ENCODE results near the gene VPS9D1.

Gene VPS9D1

DNA sequence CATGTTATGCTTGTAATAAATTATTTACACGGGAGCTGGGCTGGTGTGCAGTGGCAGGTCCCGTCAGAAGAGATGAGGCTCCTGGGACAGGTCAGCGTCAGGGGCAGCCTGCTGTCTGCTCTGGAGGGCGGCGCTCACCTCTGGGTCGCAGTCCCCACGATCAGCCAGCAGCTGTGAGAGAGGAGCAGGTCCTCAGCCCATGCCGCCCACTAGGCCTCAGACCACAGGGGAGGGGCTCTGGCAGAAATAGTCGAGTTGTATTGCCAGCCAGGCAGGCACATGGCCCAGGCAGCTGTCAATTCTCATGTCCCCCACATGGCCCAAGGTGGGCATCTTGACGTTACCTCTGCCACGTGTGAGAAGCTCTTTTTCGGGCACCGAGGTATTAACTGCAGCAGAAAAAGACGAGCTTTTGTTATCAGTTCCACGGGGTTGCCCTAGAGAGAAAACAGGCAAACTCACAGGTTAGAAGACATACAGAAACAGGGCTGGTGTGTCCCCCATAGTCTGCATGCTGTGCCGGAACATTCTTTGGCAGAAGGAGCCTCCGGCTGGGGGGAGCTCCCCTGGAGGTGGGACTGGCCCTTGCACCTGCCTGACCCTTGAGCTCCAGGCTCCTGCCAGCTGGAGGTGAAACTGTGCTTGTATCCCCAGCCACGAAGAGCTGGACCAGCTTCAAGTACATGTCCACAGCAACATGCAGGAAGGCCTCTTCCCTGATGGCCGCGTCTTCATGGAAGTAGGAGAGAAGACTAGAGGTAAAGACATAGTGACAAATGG lies 18.0 kb upstream of the VPS9D1 start:
- Mint-ChIP-seq H3K36me3 (ENCODE audit: low read depth) (peaks cover 79% of the 10 kb centered on the region), H3K4me1 (ENCODE audit: low read depth) (peaks cover 24% of the 10 kb centered on the region), H3K9me3 (no peaks in the 10 kb centered on the region), H3K27ac (peak overlapping the region; percentile 41), H3K4me3 (no peak overlapping the region), H3K27me3 (no peaks in the 10 kb centered on the region)

DNA sequence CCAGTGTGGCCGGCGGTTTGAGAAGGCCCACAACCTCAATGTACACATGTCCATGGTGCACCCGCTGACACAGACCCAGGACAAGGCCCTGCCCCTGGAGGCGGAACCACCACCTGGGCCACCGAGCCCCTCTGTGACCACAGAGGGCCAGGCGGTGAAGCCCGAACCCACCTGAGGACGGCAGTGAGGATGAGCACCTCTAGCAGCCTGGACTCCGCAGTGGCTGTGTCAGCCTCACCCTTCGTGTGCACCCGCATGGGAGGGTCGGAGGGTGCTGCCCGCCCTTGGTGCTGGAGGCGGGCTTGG lies 17.3 kb upstream of the VPS9D1 start:
- Mint-ChIP-seq H3K4me3 (no peak overlapping the region), H3K4me1 (ENCODE audit: low read depth) (peaks cover 20% of the 10 kb centered on the region), H3K9me3 (no peaks in the 10 kb centered on the region), H3K27ac (peak overlapping the region; percentile 72), H3K36me3 (ENCODE audit: low read depth) (peaks cover 79% of the 10 kb centered on the region), H3K27me3 (no peaks in the 10 kb centered on the region)

DNA sequence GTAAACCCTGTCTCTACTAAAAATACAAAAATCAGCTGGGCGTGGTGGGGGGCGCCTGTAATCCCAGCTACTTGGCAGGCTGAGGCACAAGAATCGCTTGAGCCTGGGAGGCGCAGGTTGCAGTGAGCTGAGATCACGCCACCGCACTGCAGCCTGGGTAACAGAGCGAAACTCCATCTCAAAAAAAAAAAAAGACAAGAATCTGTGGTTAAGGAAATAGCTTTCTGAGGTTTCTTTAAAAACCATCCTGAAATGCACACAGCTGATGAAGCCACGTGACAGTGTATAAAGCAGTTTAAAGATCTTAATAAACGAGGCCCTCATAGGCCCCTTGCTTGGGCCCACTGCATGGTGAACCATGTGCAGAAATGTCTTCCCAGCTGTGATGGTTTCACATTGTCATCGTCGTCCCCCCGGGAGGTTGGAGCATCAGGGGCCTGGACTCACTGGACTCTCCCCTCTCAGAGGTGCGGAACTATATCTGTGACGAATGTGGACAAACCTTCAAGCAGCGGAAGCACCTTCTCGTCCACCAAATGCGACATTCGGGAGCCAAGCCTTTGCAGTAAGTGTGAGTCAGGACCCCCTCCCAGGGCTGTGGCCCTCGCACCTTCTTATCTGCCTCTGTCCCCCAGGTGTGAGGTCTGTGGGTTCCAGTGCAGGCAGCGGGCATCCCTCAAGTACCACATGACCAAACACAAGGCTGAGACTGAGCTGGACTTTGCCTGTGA lies 16.8 kb upstream of the VPS9D1 start:
- no peak overlapping the region for H3K4me3 Mint-ChIP-seq
- H3K27me3 Mint-ChIP-seq = no peaks in the 10 kb centered on the region
- no peaks in the 10 kb centered on the region for H3K9me3 Mint-ChIP-seq
- H3K36me3 Mint-ChIP-seq (ENCODE audit: low read depth) = peaks cover 76% of the 10 kb centered on the region
- H3K4me1 Mint-ChIP-seq (ENCODE audit: low read depth) = peaks cover 20% of the 10 kb centered on the region
- peak overlapping the region; percentile 72 for H3K27ac Mint-ChIP-seq

DNA sequence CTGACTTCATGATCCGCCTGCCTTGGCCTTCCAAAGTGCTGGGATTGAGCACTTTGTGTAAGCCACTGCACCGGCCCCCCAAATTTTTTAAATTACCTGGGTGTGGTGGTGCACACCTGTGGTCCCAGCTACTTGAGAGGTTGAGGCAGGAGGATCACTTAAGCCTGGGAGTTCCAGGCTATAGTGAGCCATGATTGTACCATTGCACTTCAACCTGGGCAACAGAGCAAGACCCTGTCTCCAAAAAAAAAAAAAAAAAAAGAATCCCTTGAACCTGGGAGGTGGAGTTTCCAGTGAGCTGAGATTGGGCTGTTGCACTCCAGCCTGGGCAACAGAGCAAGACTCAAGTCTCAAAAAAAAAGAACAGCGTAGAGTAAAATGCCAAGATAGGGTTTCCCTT lies 15.9 kb upstream of the VPS9D1 start:
- H3K4me1 Mint-ChIP-seq (ENCODE audit: low read depth) = peaks cover 24% of the 10 kb centered on the region
- H3K9me3 Mint-ChIP-seq = no peaks in the 10 kb centered on the region
- H3K27ac Mint-ChIP-seq = peak overlapping the region; percentile 72
- H3K36me3 Mint-ChIP-seq (ENCODE audit: low read depth) = peaks cover 80% of the 10 kb centered on the region
- no peak overlapping the region for H3K4me3 Mint-ChIP-seq
- no peaks in the 10 kb centered on the region for H3K27me3 Mint-ChIP-seq

DNA sequence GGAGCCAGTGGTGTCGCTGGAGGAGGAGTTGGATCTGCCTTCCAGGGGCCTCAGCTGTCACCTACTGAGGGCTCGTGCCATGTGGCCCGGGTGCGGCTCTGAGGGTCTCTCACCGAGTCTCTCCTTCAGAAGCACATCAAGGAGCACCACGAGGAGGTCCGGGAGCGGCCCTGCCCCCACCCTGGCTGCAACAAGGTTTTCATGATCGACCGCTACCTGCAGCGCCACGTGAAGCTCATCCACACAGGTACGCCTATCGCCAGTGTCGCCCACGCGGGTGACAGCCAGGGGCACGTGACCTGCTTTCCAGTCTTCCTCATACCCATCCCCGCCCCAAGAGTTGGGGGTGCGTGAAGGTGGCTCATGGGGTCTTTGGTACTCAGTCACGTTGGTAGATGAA lies 13.1 kb upstream of the VPS9D1 start:
- Mint-ChIP-seq H3K27me3 (no peaks in the 10 kb centered on the region), H3K4me3 (no peak overlapping the region), H3K4me1 (ENCODE audit: low read depth) (peaks cover 25% of the 10 kb centered on the region), H3K9me3 (no peaks in the 10 kb centered on the region), H3K27ac (no peak overlapping the region), H3K36me3 (ENCODE audit: low read depth) (peaks cover 77% of the 10 kb centered on the region)

DNA sequence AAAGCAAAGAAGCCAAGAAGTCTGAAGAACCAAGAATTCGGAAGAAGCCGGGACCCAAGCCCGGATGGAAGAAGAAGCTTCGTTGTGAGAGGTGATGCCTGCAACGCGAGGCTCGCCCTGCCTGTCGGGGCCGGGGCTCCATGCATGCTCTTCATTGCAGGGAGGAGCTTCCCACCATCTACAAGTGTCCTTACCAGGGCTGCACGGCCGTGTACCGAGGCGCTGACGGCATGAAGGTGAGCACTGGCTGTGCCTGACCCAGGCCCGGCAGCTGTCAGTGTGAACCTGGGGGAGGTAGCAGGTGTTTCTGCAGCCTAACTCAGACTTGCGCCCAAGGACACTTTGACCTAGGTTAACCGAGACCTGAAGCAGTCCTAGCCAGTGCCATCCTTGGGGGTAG lies 12.6 kb upstream of the VPS9D1 start:
- peaks cover 25% of the 10 kb centered on the region for H3K4me1 Mint-ChIP-seq (ENCODE audit: low read depth)
- H3K36me3 Mint-ChIP-seq (ENCODE audit: low read depth) = peaks cover 76% of the 10 kb centered on the region
- no peak overlapping the region for H3K27ac Mint-ChIP-seq
- H3K9me3 Mint-ChIP-seq = no peaks in the 10 kb centered on the region
- no peak overlapping the region for H3K4me3 Mint-ChIP-seq
- H3K27me3 Mint-ChIP-seq = no peaks in the 10 kb centered on the region

DNA sequence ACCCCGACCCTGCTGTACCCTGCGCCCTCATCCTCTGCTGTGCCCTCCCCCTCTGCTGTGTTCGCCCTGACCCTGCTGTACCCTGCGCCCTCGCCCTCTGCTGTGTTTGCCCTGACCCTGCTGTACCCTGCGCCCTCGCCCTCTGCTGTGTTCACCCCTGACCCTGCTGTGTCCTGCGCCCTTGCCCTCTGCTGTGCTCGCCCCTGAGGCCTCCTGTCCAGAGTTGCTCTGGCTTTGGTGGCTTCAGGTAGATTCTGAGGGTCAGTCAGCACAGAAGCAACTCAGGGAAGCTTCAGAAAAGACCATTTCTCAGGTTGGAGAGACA lies 12.2 kb upstream of the VPS9D1 start:
- Mint-ChIP-seq H3K27me3 (no peaks in the 10 kb centered on the region), H3K4me1 (ENCODE audit: low read depth) (peaks cover 25% of the 10 kb centered on the region), H3K27ac (peak overlapping the region; percentile 12), H3K36me3 (ENCODE audit: low read depth) (peaks cover 73% of the 10 kb centered on the region), H3K4me3 (no peak overlapping the region), H3K9me3 (no peaks in the 10 kb centered on the region)

DNA sequence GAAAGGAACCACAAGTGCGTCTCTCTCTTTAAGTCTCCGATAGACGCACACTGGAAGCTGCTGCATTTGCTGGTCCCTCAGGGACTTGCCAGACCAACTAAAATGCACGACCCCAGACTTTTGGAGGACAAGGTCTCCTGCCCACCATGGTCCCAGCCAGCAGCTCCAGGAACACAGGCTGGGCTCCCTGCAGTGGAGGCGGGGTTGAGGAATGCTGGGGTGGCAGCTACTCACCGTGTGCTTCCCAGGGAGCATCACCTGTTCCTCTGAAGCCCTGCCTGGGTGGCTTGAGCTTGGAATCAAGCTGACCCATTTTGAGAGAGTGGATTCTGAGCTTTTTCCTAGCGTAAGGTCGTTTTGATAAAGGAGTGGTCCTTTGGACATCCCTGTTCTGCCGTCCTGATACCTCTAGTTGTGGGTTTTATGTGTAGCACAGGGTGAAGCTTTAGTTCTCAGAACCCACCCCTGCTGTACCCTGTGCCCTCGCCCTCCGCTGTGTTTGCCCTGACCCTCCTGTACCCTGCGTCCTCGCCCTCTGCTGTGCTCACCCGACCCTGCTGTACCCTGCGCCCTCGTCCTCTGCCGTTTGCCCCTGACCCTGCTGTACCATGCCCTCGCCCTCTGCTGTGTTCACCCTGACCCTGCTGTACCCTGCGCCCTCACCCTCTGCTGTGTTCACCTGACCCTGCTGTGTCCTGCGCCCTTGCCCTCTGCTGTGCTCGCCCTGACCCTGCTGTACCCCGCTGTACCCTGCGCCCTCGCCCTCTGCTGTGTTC lies 11.6 kb upstream of the VPS9D1 start:
- H3K4me3 Mint-ChIP-seq = no peak overlapping the region
- peak overlapping the region; percentile 64 for H3K27ac Mint-ChIP-seq
- H3K9me3 Mint-ChIP-seq = no peaks in the 10 kb centered on the region
- peaks cover 72% of the 10 kb centered on the region for H3K36me3 Mint-ChIP-seq (ENCODE audit: low read depth)
- peaks cover 25% of the 10 kb centered on the region for H3K4me1 Mint-ChIP-seq (ENCODE audit: low read depth)
- no peaks in the 10 kb centered on the region for H3K27me3 Mint-ChIP-seq

DNA sequence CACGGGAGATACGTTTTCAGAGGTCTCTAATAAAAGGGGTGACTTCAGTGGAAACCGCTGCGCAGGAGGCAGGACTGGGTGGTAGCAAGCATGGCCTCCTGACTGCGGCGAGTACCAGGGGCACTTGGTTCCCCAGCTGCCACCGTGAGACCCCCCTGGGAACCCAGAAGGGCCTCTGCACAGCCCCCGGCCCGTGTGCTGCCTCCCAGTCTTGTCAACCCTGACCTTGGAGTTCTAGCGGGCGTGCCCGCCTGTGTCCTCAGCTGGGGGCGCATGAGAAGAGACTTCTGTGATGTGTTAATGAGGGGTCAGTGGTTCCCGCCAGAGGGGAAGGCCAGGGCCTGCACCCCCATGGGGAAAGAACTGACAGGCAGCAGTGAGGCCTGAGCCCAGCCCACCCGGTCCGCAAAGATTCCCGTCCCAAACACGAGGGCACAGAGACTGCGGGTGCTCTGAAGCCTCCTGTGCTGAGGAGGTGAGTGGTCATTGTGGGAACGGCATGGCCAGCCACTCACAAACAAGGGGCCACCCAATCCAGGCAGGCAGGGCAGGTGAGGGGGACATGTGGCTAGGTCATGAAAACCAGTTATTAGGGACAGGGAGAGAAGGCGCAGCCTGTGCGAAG lies 10.0 kb upstream of the VPS9D1 start:
- H3K27me3 Mint-ChIP-seq = no peaks in the 10 kb centered on the region
- H3K9me3 Mint-ChIP-seq = no peaks in the 10 kb centered on the region
- peaks cover 24% of the 10 kb centered on the region for H3K4me1 Mint-ChIP-seq (ENCODE audit: low read depth)
- H3K27ac Mint-ChIP-seq = no peak overlapping the region
- H3K4me3 Mint-ChIP-seq = no peak overlapping the region
- peaks cover 66% of the 10 kb centered on the region for H3K36me3 Mint-ChIP-seq (ENCODE audit: low read depth)

DNA sequence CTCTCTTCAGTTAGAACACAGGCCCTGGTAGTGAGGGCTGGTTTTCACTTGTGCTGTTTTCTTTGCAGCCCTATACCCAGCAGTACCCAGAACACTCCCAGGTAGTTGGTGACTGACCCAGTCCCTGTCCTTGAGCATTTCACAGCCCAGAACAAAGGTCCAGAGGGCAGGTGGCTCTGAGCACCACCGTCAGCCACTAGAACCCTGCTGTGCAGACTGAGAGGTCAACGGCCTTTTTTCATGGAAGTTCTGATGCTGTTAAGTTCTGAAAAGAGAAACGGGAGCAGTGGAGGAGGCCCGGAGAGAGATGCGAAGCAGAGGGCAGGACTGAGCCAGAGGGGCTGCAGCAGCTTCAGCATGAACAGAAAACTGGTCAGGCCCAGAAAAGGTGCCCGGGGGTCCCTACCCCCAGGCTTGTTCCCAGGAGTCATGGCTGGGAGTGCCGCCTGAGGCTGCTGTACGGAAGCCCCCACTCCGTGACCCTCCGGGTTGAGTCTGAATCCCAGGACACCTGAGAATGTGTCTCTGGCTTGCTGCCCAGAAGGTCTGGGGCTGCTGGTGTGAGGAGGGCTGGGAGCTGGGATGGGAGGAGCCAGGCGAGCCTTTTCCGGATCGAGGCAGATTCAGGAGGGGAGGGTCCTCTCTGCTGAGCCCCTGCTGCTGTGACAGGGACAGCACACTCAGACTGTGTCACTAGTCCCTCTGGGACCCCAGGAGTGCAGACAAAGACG lies 9.3 kb upstream of the VPS9D1 start:
- no peak overlapping the region for H3K4me3 Mint-ChIP-seq
- no peaks in the 10 kb centered on the region for H3K9me3 Mint-ChIP-seq
- no peaks in the 10 kb centered on the region for H3K27me3 Mint-ChIP-seq
- H3K36me3 Mint-ChIP-seq (ENCODE audit: low read depth) = peaks cover 59% of the 10 kb centered on the region
- no peak overlapping the region for H3K27ac Mint-ChIP-seq
- H3K4me1 Mint-ChIP-seq (ENCODE audit: low read depth) = peaks cover 24% of the 10 kb centered on the region

DNA sequence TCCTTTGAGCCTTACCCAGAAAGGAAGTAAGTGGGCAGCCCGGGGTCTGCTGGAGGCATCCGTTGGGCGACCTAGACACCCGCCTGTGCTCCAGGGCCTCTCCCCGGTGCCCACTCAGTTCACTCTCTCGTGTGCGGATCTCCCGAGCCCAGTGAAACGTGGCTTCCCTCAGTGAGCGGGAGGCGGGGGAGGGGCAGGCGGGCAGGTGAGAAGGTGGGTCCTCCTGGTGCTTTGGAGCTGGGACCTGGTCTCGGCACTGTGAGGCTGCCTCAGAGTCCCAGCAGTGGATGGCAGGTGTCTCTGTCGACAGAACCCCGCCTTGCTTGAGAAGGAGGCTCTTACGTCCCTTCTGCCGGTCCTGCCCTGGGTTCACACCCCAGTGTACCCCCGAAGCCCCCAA lies 8.6 kb upstream of the VPS9D1 start:
- H3K4me1 Mint-ChIP-seq (ENCODE audit: low read depth) = peaks cover 24% of the 10 kb centered on the region
- H3K9me3 Mint-ChIP-seq = no peaks in the 10 kb centered on the region
- no peak overlapping the region for H3K27ac Mint-ChIP-seq
- no peak overlapping the region for H3K4me3 Mint-ChIP-seq
- peaks cover 58% of the 10 kb centered on the region for H3K36me3 Mint-ChIP-seq (ENCODE audit: low read depth)
- no peaks in the 10 kb centered on the region for H3K27me3 Mint-ChIP-seq

DNA sequence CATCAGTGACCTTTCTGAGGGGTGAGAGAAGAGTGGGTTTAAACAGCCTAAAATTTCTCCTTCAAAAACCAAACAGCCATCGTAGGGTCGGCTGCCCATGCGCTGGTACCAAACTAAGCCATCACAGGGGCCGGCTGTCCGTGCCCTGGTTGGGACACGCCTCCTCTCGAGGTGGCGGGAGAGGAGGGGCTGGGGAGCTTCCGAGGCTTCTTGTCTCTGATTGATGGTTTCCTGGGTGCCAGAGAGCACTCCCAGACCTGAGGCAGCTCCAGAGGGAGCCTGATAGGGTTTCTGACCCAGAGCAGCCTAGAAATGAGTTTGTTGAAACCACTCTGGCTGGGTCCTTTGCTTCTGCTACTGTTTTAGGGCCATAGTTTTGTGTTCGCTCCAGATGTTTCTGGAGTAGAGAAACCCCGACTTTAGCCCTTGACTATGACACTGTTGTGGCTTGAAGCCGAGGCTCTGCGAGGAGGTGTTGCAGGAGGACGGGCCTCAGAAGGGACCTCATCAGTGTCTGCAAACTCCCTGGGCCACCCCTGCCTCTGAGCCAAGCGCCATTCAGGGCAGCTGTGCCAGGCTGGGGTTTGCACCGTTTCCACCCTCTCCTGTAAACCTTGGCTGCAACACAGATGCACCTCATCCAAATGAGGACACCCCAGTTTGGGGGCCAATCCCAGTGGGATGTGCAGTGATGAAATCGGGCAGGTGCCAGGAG lies 6.9 kb upstream of the VPS9D1 start:
- Mint-ChIP-seq H3K4me3 (peak overlapping the region; percentile 37), H3K9me3 (no peaks in the 10 kb centered on the region), H3K27me3 (no peaks in the 10 kb centered on the region), H3K4me1 (ENCODE audit: low read depth) (peaks cover 41% of the 10 kb centered on the region), H3K36me3 (ENCODE audit: low read depth) (peaks cover 55% of the 10 kb centered on the region), H3K27ac (peak overlapping the region; percentile 53)

DNA sequence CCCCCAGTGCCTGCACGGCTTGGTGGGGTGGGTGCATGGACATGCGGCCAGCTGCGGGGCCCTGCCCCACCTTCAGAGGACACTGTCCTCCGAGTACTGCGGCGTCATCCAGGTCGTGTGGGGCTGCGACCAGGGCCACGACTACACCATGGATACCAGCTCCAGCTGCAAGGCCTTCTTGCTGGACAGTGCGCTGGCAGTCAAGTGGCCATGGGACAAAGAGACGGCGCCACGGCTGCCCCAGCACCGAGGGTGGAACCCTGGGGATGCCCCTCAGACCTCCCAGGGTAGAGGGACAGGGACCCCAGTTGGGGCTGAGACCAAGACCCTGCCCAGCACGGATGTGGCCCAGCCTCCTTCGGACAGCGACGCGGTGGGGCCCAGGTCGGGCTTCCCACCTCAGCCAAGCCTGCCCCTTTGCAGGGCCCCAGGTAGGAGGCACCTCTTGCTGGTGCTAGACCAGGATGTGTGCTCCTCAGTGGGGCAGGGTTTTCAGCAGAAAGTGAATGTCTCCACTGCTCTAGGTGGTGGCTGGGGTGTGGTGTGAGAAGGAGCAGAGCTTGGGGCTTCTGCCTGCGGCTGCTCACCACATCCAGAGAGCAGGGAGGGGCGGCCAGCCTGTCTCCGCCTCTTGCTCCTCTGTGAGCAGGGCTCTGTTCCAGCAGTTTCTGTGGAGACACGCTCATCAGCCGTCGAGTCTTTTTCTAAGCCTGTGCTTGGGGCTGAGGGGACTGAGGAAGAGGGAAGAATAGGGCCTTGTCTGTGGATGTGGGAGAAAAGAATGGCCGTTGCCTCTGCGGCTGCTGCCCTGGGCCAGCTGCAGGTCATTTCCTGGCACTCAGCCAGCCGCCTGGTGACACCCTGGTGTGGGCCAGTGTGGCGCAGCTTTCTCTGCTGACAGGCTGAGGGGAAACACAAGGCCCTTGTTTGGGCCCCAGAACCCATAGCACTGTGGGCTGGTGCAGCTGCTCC lies 2.9 kb upstream of the VPS9D1 start:
- Mint-ChIP-seq H3K4me1 (ENCODE audit: low read depth) (peaks cover 58% of the 10 kb centered on the region), H3K27me3 (no peaks in the 10 kb centered on the region), H3K36me3 (ENCODE audit: low read depth) (peaks cover 31% of the 10 kb centered on the region), H3K4me3 (peak overlapping the region; percentile 87), H3K27ac (peak overlapping the region; percentile 89), H3K9me3 (no peaks in the 10 kb centered on the region)

Measured in stimulated activated naive CD8-positive, alpha-beta T cell treated with anti-CD3 and anti-CD28 coated beads, Interleukin-15, Interleukin-2, amounts not matched to agents 100 ng/mL and 50 ng/mL, for 24 hours (primary cell).